ENCODE measurements around the gene LHX8.

DNA sequence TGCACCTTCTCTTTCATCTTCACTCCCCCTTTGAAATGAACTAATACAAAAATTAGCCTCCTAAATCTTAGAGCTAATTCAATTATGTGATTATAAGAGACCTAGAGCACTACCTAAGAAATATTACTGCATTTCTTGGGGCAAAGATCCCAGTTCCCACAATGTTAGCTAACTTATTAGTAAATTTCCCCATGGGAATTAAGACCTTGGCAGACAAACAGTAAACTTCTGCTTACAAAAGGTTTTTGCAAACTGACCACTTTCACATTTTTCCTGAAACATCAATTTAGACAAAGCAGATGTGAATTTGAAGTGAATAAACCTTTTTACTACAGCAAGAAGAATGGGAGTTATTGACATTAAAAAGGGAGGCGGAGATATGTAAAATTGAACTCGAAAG is 34.6 kb upstream of the LHX8 start:
- TF ChIP-seq RFX5 (IDR thresholded peaks at IDR 0.05; ENCODE audit: low read depth, low read length) (no peak), POLR2B (IDR thresholded peaks at IDR 0.05; ENCODE audit: low read depth, partially characterized antibody) (no peak), NONO (IDR thresholded peaks at IDR 0.05; ENCODE audit: low read depth in 2 of 2, low read length in 1 of 2) (no peak), EP300 (IDR thresholded peaks at IDR 0.05; ENCODE audit: low read length) (no peak), EZH2 (IDR thresholded peaks at IDR 0.05; ENCODE audit: borderline replicate concordance, low read depth, low read length) (no peak), RAD21 (CRISPR knock-in tag; conservative IDR thresholded peaks at IDR 0.05 in 1 of 2, IDR thresholded peaks at IDR 0.05 in 1 of 2) (no peak), ZNF224 (CRISPR knock-in tag; IDR thresholded peaks at IDR 0.05) (no peak)
- TF ChIP-seq, protein P1, sequence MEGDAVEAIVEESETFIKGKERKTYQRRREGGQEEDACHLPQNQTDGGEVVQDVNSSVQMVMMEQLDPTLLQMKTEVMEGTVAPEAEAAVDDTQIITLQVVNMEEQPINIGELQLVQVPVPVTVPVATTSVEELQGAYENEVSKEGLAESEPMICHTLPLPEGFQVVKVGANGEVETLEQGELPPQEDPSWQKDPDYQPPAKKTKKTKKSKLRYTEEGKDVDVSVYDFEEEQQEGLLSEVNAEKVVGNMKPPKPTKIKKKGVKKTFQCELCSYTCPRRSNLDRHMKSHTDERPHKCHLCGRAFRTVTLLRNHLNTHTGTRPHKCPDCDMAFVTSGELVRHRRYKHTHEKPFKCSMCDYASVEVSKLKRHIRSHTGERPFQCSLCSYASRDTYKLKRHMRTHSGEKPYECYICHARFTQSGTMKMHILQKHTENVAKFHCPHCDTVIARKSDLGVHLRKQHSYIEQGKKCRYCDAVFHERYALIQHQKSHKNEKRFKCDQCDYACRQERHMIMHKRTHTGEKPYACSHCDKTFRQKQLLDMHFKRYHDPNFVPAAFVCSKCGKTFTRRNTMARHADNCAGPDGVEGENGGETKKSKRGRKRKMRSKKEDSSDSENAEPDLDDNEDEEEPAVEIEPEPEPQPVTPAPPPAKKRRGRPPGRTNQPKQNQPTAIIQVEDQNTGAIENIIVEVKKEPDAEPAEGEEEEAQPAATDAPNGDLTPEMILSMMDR (IDR thresholded peaks at IDR 0.05 in 2 of 3, conservative IDR thresholded peaks at IDR 0.05 in 1 of 3; ENCODE audit: insufficient read depth in 2 of 3, low read depth in 1 of 3, low read length in 3 of 3): no peak
- TF ChIP-seq, protein P2, sequence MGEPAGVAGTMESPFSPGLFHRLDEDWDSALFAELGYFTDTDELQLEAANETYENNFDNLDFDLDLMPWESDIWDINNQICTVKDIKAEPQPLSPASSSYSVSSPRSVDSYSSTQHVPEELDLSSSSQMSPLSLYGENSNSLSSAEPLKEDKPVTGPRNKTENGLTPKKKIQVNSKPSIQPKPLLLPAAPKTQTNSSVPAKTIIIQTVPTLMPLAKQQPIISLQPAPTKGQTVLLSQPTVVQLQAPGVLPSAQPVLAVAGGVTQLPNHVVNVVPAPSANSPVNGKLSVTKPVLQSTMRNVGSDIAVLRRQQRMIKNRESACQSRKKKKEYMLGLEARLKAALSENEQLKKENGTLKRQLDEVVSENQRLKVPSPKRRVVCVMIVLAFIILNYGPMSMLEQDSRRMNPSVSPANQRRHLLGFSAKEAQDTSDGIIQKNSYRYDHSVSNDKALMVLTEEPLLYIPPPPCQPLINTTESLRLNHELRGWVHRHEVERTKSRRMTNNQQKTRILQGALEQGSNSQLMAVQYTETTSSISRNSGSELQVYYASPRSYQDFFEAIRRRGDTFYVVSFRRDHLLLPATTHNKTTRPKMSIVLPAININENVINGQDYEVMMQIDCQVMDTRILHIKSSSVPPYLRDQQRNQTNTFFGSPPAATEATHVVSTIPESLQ (CRISPR knock-in tag; IDR thresholded peaks at IDR 0.05): no peak
- TF ChIP-seq, protein P3, sequence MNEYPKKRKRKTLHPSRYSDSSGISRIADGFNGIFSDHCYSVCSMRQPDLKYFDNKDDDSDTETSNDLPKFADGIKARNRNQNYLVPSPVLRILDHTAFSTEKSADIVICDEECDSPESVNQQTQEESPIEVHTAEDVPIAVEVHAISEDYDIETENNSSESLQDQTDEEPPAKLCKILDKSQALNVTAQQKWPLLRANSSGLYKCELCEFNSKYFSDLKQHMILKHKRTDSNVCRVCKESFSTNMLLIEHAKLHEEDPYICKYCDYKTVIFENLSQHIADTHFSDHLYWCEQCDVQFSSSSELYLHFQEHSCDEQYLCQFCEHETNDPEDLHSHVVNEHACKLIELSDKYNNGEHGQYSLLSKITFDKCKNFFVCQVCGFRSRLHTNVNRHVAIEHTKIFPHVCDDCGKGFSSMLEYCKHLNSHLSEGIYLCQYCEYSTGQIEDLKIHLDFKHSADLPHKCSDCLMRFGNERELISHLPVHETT (CRISPR knock-in tag; conservative IDR thresholded peaks at IDR 0.05 in 1 of 2, IDR thresholded peaks at IDR 0.05 in 1 of 2): no peak
